ENCODE measurements around the gene EIPR1. TPM values are rescaled to one million over a fixed set of nuclear protein-coding genes. Genes with fewer than 3 reads are reported as not detected.

Gene EIPR1
- polyA plus RNA-seq, 1 experiment, result 49.2 TPM

GRCh38 chr2:3423492-3424170 lies 46.0 kb upstream of the EIPR1 start:
- Histone ChIP-seq H3K4me3 (ENCODE audit: low read depth, low read length) (no peak overlapping the region), H3K36me3 (ENCODE audit: control insufficient read depth, insufficient read depth, low read length) (peaks cover 26% of the 10 kb centered on the region), H3K27me3 (ENCODE audit: control insufficient read depth, insufficient read depth, low read length) (no peaks in the 10 kb centered on the region)
- peak; percentile 98 for TF ChIP-seq CTCF (IDR thresholded peaks at IDR 0.05; ENCODE audit: insufficient read depth, low read depth, low read length)
- ChIA-PET POLR2A (no interaction called here), CTCF (interaction anchor here (0.7 to 9.1 kb wide), 20 partner anchors 9 to 229 kb away, joined by 3 to 81 read pairs (median 10); no protein-coding TSS in a partner anchor)
- no peak for DNase-seq (ENCODE audit: low read depth)

GRCh38 chr2:3422161-3422779 lies 44.7 kb upstream of the EIPR1 start:
- CTCF ChIA-PET, result interaction anchor here (0.7 to 9.1 kb wide), 10 partner anchors 12 to 228 kb away, joined by 3 to 81 read pairs (median 22); no protein-coding TSS in a partner anchor
- peaks cover 28% of the 10 kb centered on the region for H3K36me3 ChIP-seq (ENCODE audit: control insufficient read depth, insufficient read depth, low read length)
- no peak for DNase-seq (ENCODE audit: low read depth)

GRCh38 chr2:3421580-3421979 lies 44.0 kb upstream of the EIPR1 start:
- Histone ChIP-seq H3K36me3 (ENCODE audit: control insufficient read depth, insufficient read depth, low read length) (peaks cover 26% of the 10 kb centered on the region), H3K27me3 (ENCODE audit: control insufficient read depth, insufficient read depth, low read length) (no peaks in the 10 kb centered on the region), H3K4me3 (ENCODE audit: low read depth, low read length) (no peak overlapping the region)
- no peak for TF ChIP-seq CTCF (IDR thresholded peaks at IDR 0.05; ENCODE audit: insufficient read depth, low read depth, low read length)
- DNase-seq (ENCODE audit: low read depth), result no peak
- ChIA-PET CTCF (interaction anchor here (1.6 to 9.1 kb wide), 4 partner anchors 13 to 229 kb away, joined by 5 to 81 read pairs (median 23); no protein-coding TSS in a partner anchor), POLR2A (no interaction called here)

More at GRCh38 chr2:3422161-3422779, 44.7 kb upstream of the EIPR1 start:
- H3K27me3 ChIP-seq (ENCODE audit: control insufficient read depth, insufficient read depth, low read length), result no peaks in the 10 kb centered on the region
- TF ChIP-seq CTCF (IDR thresholded peaks at IDR 0.05; ENCODE audit: insufficient read depth, low read depth, low read length), result no peak
- H3K4me3 ChIP-seq (ENCODE audit: low read depth, low read length), result no peak overlapping the region
- POLR2A ChIA-PET, result no interaction called here

GRCh38 chr2:3420769-3421397 lies 43.3 kb upstream of the EIPR1 start:
- no peak overlapping the region for H3K4me3 ChIP-seq (ENCODE audit: low read depth, low read length)
- no peaks in the 10 kb centered on the region for H3K27me3 ChIP-seq (ENCODE audit: control insufficient read depth, insufficient read depth, low read length)
- POLR2A ChIA-PET, result no interaction called here
- no peak for DNase-seq (ENCODE audit: low read depth)
- CTCF ChIA-PET, result interaction anchor here (1.6 to 9.1 kb wide), 3 partner anchors 13 to 43 kb away, joined by 5 to 81 read pairs (median 30); no protein-coding TSS in a partner anchor
- no peak for TF ChIP-seq CTCF (IDR thresholded peaks at IDR 0.05; ENCODE audit: insufficient read depth, low read depth, low read length)
- H3K36me3 ChIP-seq (ENCODE audit: control insufficient read depth, insufficient read depth, low read length), result peaks cover 21% of the 10 kb centered on the region
